Fibroblast of pulmonary artery (primary cell): ENCODE results near the gene TPBGL.

ENCODE experiments used
- DNase-seq: peaks from one replicate; pipeline ENCODE4 v3.0.0-alpha.2; 2010; ENCODE audit warnings: low read depth
- H3K4me3 ChIP-seq: replicated peaks from 2 replicates; pipeline ENCODE4 v1.5.1; 2011; ENCODE audit warnings: low read depth, mild to moderate bottlenecking, control low read depth, low read length, moderate library complexity
- CTCF ChIP-seq: IDR thresholded peaks from 2 replicates; pipeline ENCODE4 v1.5.1; 2011; ENCODE audit warnings: mild to moderate bottlenecking, control low read depth, low read length, inconsistent platforms; ENCODE audit errors: missing control alignments

The TPBGL gene

GRCh38 chr11:75239531-75240290 lies 863 bp upstream of the TPBGL start:
- no peak for DNase-seq
- no peak for TF ChIP-seq CTCF

GRCh38 chr11:75241036-75241905 lies 697 bp downstream of the TPBGL start:
- peak; percentile 85 for DNase-seq
- peak; percentile 37 for TF ChIP-seq CTCF
- H3K4me3 ChIP-seq = peak overlapping the region; percentile 45

More at GRCh38 chr11:75239531-75240290, 863 bp upstream of the TPBGL start:
- H3K4me3 ChIP-seq = no peak overlapping the region

- no peak for DNase-seq
- H3K4me3 ChIP-seq = peak overlapping the region; percentile 45
- TF ChIP-seq CTCF = no peak
Measured at GRCh38 chr11:75241906-75242644, 1.5 kb downstream of the TPBGL start.

- DNase-seq = no peak
- no peak overlapping the region for H3K4me3 ChIP-seq
- no peak for TF ChIP-seq CTCF
Measured at GRCh38 chr11:75242722-75243600, 2.4 kb downstream of the TPBGL start.

GRCh38 chr11:75244052-75244814 lies 3.7 kb downstream of the TPBGL start:
- no peak overlapping the region for H3K4me3 ChIP-seq
- no peak for DNase-seq
- no peak for TF ChIP-seq CTCF
